GM12864 (cell line): Measurements from ENCODE around the gene CDC42EP4.

Experiments used
- DNase-seq: peaks from one replicate; pipeline ENCODE4 v3.0.0-alpha.2; 2011; ENCODE audit warnings: low read depth
- H3K4me3 ChIP-seq: 2 replicates; pipeline ENCODE4 v1.5.1; 2011; ENCODE audit warnings: mild to moderate bottlenecking, low read depth, low read length, control low read depth
- TF ChIP-seq, protein P1 (sequence below): IDR thresholded peaks from 2 replicates; pipeline ENCODE4 v1.5.1; 2011; ENCODE audit warnings: low read depth, mild to moderate bottlenecking, moderate library complexity, low read length, control low read depth, inconsistent platforms; ENCODE audit errors: missing control alignments

The CDC42EP4 gene

DNA sequence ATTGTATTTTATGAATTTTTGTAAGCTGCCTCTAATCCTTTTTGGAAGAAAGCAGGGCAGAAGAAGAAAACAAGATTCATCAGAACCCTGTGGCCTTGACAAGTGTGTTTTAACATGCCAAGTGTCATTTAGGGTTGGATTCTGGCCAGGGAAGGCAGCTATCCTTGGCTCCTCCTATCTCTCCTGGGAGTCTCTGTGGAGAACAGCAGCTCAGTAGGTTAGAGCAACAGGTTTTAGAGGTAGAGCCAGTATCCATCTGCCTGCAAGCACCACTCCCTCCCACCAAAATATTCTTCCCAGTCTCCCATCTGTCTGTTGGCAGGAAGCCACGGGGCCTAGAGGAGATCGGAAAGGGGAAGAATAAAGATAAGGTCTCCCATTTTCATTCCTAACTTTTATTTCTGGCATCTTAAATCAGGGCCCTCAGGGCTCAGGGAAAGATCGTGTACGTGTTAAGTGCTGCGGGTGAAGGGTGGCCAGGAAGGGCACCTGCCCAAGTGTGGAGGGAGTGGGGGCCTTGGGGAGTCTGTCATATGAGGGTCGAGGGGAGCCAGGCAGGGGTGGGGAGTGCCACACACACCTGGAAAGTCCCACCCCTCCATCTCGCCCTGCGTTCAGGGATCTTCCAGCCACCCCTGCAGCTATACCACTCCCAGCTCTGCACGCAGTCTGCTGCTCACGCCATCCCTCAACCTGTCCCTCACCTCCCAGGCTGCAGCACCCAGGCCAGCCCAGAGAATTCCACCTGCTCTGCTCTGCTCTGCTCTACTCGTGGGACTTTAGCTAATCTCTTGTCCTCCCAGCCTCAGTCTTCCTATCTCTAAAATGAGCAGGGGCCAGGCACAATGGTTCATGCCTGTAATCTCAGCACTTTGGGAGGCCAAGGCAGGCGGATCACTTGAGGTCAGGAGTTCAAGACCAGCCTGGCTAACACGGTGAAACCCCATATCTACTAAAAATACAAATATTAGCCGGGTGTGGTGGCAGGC, 33.0 kb downstream of the CDC42EP4 start:
- H3K4me3 ChIP-seq: no peak overlapping the region
- TF ChIP-seq, protein P1, sequence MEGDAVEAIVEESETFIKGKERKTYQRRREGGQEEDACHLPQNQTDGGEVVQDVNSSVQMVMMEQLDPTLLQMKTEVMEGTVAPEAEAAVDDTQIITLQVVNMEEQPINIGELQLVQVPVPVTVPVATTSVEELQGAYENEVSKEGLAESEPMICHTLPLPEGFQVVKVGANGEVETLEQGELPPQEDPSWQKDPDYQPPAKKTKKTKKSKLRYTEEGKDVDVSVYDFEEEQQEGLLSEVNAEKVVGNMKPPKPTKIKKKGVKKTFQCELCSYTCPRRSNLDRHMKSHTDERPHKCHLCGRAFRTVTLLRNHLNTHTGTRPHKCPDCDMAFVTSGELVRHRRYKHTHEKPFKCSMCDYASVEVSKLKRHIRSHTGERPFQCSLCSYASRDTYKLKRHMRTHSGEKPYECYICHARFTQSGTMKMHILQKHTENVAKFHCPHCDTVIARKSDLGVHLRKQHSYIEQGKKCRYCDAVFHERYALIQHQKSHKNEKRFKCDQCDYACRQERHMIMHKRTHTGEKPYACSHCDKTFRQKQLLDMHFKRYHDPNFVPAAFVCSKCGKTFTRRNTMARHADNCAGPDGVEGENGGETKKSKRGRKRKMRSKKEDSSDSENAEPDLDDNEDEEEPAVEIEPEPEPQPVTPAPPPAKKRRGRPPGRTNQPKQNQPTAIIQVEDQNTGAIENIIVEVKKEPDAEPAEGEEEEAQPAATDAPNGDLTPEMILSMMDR: no peak
- no peak for DNase-seq

- no peak overlapping the region for H3K4me3 ChIP-seq
- TF ChIP-seq, protein P1: no peak
- no peak for DNase-seq
Measured at GRCh38 chr17:73278049-73278464, 33.7 kb downstream of the CDC42EP4 start.

DNA sequence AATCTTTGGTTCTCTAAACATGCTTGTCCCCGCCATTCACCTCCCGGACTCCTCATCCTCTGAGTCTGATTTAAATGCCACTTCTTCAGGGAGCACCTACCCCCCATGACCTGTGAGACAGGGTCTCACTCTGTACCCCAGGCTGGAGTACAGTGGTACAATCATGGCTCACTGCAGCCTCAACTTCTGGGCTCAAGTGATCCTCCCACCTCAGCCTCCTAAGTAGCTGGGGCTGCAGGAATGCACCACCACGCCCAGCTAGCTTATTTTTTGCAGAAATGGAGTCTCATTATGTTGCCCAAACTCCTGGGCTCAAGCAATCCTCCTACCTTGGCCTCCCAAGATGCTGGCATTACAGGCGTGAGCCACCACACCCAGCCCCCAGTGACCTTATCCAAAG, 37.3 kb downstream of the CDC42EP4 start:
- H3K4me3 ChIP-seq: no peak overlapping the region
- TF ChIP-seq, protein P1: no peak
- DNase-seq: no peak

DNA sequence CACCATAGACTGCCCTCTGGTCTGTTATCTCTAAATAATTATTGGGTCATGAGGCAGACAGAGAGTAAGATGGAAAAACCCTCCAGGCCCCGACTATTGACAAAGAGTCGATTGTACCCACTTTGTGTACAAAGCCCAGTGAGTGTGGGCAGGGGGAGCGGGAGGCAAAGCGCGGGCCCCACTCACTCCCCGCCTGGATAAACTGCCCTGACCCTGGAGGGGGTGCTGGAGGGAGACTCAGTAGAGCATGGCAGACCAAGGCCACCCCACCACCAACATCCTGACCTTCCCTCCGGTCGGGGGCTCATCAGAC, 38.9 kb downstream of the CDC42EP4 start:
- TF ChIP-seq, protein P1: no peak
- no peak overlapping the region for H3K4me3 ChIP-seq
- DNase-seq: no peak

DNA sequence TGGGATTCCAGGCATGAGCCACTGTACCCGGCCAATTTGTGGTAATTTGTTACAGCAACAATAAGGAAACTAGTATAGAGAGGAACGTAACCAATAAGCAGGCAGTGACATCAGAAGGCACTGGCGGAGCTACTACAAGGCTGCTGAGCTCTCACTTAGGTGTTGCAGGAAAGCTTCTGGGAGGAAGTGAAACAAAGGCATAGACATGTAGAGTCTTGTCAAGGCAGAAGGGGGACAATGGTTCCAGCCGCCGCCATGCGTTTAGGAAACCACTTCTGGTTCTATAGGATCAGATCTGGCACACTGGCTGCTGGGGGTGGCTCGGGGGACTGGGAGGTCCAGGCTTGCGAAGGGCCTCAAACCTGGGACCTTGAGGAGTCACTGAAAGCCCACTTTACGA, 40.7 kb downstream of the CDC42EP4 start:
- H3K4me3 ChIP-seq: no peak overlapping the region
- TF ChIP-seq, protein P1: no peak
- peak; percentile 92 for DNase-seq

DNA sequence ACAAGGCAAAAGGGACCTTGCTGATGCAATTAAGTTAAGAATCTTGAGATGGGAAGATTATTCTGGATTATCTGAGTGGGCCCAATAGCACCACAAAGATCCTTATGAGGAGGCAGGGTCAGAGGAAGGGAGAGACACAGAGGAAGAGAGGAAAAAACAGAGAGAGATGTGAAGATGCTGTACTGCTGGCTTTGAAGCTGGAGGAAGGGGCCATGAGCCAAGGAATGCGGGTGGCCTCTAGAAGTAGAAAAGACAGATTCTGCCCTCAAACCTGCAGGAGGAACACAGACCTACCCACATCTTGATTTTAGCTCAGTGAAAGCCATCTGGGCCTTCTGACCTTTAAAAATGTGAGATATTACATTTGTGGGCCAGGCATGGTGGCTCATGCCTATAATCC, 42.0 kb downstream of the CDC42EP4 start:
- H3K4me3 ChIP-seq: no peak overlapping the region
- no peak for DNase-seq
- TF ChIP-seq, protein P1: no peak

- no peak for DNase-seq
- H3K4me3 ChIP-seq: no peak overlapping the region
- TF ChIP-seq, protein P1: no peak
Measured at GRCh38 chr17:73269329-73269615, 42.5 kb downstream of the CDC42EP4 start.
